DOHH2 (cell line): Measurements from ENCODE around the gene PRKG2.

Experiments used
- CTCF ChIP-seq: fragments of 200-600 bp; sonication (generic); IDR thresholded peaks from one replicate; pipeline ENCODE4 v1.5.1; 2014; ENCODE audit warnings: antibody characterized with exemption, mild to moderate bottlenecking, low read depth, low read length; ENCODE audit not compliant: poor library complexity, severe bottlenecking
- EZH2phosphoT487 ChIP-seq: fragments of 200-600 bp; sonication (generic); IDR thresholded peaks from 2 replicates; pipeline ENCODE4 v1.6.1; 2017; ENCODE audit warnings: borderline replicate concordance, mild to moderate bottlenecking, antibody characterized with exemption, low read length, moderate library complexity, mixed read lengths

GRCh38 chr4:81095389-81095788 lies 119.6 kb downstream of the PRKG2 start:
- TF ChIP-seq CTCF (no peak), EZH2phosphoT487 (no peak)
